HG03097 (cell line): ENCODE measurements around the gene RPS15A.

ENCODE experiments used
- ATAC-seq: cut with Tn5 transposase; IDR thresholded peaks from one replicate; pipeline ENCODE4 v1.9.1; 2021; ENCODE audit not compliant: unreplicated experiment, low FRiP score

The RPS15A gene

DNA sequence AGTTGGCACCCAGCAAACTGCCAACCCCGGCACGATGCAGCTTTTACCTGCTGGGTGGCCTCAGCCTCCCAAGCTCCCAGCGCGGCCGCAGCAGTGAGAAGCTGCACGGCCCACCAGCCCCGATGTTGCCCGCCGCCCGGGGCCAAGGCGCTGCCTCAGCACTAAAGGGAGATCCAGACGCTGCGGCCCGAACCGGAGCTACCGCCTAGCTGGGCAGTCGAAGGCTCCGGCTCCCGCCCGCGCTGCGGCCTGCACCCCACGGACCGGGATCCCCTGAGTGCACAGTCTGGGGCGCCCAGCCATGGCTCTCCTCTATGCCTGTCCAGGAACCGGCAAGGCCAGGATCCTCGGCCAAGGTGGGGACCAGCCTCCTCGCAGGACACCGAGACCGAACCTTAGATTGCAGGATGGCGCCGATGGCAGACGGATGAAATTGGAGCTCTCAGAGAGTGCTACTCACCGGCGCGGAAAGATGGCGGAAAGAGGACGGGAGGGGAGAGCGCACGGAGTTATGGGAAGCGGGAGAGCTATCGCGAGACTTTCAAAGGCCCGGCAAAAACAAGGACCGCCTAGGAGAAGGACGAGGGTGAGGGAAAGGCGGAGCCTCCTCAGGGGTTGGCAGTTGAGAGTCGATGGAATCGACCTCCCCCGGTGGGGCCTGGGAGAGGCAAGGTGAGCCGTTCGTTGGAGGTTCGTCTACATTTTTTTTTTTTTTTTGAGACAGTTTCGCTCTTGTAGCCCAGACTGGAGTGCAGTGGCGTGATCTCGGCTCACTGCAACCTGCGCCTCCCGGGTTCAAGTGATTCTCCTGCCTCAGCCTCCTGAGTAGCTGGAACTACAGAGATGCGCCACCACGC lies at the start of gene RPS15A:
Gene RPS15A (minus strand): TSS at position 485 of the 857 bp plus-strand sequence. CDS start 1,221 bp downstream, outside the sequence.
- ATAC-seq = peak; percentile 86

DNA sequence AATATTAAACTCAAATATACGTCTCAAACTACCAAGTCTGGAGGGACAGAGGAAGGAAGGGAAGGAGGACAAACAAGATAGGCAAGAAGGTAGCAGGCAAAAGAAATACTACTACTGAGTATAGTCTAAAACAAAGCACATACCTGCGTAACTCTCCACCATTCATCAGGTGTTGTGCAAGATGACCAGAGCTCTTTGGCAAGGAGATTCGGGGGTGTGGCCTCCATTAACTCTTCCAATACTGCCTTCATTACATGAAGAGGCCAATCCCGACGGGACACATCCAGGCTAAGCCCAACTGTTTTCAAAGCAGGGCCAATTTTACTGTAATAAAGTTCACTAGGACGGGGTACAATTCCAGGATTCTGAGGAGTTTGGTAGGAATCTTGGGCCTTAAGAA lies 49.4 kb upstream of the RPS15A start:
- ATAC-seq = no peak

DNA sequence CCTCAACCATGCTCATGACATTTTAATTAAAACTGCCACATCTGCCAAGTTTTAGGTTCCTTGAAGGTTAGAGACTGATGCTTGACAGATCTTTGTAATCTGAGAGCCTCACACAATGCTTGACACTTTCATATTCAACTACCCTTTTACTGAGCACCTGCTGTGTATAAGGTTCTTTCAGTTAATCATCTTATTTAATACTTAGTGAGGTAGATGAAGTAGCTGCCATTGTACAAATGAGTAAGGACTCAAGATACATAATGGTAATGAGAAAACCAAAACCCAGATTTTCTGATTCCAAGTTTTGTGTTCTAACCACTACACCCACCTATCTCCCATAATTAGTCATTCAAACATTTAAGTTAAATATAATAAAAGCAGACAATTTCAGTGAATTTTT lies 46.6 kb upstream of the RPS15A start:
- ATAC-seq = no peak

DNA sequence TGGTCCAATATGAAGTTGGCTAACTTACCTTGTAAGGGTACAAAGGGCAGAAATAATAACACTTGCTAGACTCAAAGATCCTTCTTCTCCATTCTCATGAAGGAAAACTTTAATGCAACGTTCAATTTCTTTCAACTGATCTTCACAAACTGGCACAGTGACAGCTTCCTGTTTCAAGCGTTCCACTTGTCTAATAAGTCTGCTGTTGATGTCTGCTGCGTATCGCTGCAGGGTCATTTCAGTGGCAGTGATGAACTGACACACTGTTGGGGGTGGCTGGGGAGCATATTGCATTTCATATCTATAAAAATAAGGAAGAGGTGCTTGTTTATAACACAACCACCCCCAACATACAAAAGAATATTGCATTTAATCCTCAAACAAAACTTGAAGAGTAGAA lies 44.7 kb upstream of the RPS15A start:
- ATAC-seq = no peak

DNA sequence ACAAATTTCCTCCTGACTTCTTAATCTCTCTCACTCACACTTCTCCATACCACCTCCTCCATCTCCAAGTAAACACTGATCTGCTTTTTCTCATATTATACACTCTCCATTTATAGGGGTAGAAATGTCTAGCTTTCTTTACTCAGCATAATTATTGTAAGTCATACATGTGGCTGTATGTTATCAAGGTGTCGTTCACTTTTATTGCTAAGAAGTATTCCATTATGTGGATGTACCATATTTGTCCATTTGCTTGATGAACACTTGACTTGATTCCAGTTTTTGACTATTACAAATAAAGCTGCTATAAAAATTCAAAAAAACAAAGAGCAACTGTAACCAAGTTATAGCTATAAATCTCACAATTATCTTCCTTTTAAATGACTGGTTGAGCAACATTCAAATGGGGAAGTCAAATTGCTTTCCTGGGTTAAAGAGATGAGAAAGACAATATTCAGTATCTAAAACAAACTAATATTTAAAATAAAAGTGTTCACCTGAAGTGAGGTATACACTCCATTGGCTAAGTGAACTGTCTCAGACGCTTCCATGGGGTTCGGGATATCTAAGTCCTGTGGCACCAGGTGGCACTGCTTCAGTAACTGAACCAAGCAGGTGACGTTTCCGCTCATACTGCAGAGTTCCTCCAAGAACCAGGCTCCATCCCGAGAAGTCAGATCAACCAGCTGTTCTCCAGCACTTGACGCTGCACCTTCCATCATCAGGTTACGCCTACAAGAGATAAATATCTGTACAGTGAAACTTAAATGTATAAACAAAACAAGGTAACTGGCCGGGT lies 43.8 kb upstream of the RPS15A start:
- no peak for ATAC-seq

DNA sequence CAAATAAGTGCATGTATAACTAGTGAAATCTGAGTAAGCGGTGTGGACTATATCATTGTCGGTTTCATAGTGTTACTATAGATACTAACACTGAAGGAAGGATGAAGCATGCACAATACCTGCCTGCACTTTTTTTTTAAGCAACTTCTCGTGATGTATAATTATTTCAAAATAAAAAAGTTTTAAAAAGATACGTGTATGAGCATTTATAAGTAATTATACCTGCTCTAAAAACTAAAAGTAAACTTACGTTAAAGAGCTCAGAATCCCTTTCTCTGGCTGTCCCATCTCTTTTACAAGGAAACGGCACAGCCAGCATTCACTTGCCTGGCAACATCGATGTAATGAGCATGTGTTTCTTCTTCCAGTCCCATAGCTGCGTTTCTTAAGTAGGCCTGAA lies 42.5 kb upstream of the RPS15A start:
- ATAC-seq = no peak

DNA sequence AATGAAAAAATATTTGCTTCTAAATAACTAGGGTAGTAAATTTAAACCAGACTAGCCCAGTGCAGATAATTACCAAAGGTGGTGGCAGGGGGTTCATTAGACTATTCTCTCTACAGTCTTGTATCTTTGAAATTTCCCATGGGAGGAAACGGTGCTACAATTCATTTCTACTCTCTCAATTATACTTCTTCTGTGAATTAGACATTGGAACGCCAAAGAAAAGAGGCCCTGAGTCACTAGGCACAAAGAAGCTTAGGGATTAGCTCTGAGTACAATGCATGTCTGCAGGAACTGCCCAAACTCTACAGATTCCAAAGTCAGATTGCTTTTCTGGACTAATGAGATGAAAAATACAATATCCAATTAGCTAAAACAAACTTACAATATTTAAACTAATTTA lies 41.9 kb upstream of the RPS15A start:
- ATAC-seq = no peak

DNA sequence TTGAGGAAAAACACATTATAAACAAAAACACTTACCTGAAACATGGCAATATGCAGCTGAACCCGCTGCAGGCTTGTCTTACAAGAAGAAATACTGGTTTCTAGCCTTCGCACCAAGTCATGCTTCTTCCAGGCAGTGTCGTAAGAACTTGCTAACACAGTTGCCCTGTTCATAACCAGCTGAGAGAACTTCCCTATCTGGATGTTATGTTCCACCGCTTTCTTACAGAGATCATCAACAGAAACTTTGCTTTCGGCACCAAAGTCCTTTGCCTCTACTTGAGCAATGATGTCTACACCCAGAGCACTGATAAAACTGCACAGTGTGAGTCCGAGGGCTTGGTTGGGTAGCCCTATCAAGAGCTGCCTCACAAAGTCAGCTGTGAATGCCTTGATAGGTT lies 39.1 kb upstream of the RPS15A start:
- ATAC-seq = no peak

DNA sequence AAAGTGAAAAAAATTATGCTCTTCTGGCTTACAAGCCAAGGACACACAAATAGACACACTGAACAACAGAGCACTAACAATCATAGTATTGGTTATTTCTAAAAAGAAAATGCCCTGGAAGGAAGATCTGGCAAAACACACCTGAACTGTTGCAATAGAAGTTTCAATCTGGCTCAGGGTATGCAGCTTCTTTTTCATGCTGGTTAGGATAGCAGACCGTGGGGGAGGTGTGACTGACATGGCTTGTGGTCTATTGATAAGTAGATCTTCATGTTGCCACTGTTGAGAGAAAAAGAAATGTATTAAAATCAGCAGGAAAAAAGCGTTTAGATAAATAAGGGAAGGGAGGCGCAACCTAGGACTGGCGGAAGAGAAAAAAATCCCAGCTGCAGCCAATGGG lies 37.8 kb upstream of the RPS15A start:
- no peak for ATAC-seq

DNA sequence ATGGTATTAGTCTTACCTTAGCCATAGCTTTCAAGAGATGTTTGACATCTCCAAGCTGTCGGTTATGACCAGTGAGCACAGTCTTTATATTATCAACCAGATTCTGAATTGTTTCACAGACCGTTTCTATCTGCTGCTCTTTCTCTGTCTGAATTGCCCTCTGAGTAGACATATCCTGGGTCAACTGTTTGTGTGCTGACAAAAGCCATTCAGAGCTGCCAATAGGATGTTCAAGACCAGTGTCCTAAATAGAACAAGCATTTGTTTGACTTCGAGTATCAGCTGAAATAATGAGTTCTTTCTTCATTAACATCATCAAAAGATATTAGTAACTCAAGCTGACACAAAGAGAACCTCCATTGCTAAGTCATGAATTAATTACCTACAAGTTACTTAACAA lies 26.2 kb upstream of the RPS15A start:
- no peak for ATAC-seq

DNA sequence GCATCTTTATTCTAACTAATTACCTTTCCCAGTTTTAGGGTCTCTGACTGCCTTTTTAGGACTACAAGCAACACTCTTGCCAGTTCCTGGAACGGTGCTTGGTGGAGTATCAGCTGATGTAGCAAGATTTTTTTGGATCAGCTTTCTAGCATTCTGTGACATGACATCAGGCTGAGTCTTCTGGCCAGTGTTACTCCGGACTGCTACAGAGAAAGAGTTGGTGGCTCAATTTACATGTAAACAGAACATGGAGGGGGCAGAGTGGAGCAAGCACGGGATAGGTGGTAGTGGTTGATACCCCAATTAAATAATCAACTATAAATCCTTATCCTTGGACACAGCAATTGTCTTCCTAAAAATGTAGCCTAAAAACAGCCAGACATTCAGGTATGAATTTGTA lies 21.8 kb upstream of the RPS15A start:
- no peak for ATAC-seq

DNA sequence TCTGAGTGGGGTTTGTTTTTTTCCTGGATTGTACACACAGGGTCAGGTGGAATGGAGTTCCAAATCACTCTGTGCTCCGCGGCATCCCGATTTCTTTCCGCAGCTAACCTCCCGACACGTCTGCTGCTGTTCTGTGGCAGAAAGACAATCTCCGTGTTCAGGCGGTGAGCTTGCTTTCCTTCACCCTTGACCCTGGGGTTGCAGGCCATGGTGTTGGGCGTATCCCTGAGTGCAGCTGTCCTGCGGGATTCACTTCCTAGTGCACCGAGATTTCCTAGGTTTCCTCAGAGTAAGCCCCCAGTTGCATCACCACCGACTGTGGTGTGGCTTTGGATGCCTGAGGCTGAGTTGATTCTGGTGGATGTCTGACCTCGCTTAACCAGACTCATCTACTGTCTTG lies 19.0 kb upstream of the RPS15A start:
- ATAC-seq = no peak

DNA sequence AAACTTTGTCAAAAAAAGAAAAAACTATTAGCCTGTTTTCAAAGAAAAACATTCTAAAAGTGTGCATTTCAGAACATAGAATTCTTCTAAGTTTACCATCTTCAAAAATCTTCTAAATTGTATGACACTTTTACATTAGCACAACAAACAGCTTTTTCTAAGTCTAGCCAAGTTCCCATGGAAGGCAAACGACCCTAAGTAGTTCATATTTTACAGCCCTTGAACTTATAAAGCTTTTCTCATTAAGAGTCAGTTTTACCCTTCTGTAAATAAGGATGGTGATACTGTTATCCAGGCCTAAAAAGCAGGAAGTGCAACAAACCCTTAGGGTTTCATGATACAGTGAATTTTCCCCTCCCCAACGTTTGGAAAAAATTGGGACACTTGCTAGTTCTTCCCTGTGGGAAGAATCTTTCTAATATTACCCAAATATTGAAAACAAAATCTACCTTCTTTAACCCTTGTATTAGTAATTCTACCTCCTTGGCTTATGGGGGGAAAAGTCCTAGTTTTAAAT lies 15.2 kb upstream of the RPS15A start:
- no peak for ATAC-seq

DNA sequence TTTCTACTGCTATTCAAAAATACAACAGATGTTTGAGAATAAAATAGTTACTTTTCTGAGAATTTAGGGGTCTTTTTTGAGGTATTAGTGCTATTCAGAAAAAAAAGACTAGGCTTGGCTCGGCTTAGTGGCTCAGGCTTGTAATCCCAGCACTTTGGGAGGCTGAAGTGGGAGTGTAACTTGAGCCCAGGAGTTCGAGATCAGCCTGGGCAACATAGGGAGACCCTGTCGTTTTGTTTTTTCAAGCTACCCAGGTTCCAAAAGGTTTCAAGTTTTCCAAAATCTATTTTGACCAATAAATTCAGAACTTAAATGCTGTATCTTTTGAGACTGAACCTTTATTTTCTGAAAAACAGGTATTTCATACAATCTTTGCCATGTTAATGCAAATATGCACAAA lies 14.4 kb upstream of the RPS15A start:
- ATAC-seq = no peak

DNA sequence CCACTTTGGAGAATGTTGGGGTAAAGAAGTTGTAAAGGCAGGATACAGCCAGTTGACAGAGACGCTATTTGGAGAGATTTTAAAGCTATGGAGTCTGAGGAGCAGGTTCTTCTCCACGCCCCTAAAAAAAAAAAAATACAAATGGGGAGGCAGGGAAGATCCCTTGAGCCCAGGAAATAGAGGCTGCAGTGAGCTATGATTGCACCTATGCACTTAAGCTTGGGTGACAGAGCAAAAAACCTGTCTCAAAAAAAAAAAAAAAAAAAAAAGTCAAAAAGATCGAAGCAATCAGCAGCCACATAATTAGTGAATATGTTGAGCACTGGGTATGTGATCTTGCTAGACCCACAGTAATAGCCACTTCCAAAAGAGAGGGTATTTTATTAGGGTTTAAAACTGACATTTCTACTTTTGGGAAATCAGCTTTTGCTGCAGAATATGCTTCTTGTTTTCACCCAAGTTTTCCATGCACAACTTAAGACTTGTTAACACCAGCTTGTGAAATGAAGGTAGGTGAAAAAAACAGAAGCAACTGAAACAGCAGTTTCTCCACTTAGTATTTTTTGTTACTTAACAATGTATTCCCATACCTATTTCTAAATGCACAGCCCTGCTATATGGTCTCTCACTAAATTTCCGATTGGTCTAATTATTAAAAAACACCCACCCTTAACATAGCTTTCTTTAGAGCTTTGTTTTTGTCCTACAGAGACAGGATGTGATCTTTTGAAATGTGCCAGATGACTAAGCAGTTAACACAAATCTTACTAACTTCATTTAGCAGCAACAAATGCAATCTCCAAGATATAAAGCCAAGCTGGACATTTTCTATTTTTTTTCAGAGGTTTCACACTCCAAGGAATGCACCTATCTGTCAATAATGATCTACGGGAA lies 13.7 kb upstream of the RPS15A start:
- ATAC-seq = no peak

DNA sequence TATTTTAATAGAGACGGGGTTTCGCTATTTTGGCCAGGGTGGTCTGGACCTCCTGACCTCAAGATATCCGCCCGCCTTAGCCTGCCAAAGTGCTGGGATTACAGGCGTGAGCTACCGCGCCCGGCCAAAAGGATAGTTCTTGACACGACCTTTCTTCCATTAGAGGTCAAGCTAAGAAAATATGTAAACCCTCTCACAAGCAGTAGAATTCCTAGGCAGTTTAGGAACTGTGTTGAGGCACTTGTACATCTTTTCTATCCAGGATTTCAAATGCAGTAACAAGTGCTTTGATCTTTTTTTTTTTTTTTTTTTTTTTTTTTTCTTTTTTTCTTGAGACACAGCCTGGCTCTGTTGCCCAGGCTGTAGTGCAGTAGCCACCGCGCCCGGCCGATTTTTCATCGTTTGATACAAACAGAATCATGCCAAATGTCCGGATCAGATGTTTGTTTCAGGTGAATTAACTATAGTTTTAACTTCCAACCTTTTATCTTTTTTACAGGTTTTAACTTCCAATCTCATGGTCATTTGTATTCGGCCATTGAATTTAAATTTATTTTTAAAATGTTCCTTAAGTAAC lies 12.7 kb upstream of the RPS15A start:
- ATAC-seq = no peak

DNA sequence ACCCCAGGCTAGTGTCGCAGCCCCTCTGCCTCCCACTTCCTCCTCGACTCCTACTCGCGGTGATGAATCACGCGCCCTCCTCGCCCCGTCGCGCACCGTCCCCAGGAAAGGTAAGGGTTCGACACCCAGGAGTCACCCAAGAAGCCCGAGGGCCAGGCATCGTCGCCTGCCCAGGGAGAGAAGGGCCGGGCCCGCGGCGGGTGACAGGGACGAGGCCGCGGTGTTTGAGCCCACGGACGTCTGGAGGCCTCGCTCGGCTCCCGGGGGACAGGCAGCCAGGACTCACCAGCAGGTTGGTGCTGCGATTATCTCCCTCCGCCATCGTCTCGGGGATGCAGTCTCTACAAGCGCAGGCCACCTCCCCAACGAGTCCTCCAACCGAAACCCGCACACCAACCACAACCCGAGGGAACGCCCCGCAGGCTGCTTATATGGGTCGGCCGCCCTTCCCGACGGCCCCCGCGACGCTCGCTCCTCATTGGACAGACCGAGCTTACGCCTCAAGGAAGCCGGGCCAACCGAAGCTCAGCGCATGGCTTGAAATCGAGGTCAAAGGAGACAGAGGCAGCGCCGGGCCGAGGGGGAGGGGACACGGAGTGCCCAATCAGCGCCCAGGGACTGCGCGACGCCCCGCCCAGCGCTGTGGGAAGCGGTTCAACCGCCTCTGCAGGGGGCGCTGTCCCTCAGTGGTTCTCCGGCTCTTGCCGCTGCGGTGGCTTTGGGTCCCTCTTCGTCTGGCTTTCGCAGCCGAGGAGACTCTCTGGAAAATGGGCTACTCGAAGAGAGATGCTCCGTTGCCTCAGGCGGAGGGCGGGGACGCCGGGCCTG lies 11.2 kb upstream of the RPS15A start, which contains the start of gene ARL6IP1:
Gene ARL6IP1 (minus strand): TSS at position 405 of the 828 bp plus-strand sequence. CDS start 83 bp downstream, at position 322.
- ATAC-seq = peak; percentile 95

DNA sequence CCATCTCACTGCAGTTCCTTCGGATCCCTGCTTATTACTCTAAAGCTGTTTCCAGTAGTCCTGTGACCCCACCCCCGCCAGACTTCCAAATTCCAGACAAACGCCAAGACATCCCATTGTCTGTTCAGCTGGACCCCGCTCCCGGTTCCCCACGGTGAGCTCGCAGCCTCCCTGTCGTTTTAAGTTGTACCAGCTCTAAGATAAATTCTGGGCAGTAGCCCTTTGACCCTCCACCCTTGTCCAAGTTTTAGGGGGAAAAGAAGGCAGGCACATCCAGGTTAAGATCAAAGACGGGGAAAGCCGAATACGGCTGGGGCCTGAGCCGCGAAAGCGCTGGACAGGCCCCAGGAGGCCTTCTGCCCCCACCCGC lies 10.6 kb upstream of the RPS15A start:
- ATAC-seq = no peak

DNA sequence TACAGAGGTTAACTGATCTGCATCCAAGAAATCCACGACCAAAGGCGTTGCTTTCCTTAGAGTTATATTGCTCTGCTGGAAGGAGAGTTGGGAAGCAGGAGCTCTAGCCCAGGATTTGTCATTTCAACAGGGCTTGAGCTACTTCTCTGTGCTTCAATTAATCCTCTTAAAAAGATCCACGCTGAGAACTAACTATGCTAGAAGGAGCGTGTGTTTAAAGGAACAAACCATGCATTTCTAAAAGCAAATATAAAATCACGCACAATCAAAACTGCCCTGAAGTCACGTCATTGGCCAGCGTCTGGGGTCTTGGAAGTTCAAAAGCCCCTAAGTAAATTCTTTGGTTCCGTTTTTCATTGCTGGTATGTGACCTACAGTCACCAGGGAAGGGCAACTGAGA lies 10.2 kb upstream of the RPS15A start:
- ATAC-seq = no peak
